Type B pancreatic cell (in vitro differentiated cells): ENCODE results near the gene CD151. TPM values are rescaled to one million over a fixed set of nuclear protein-coding genes. Genes with fewer than 3 reads are reported as not detected.

ENCODE experiments used
- DNase-seq: peaks from one replicate; pipeline ENCODE4 v3.0.0; 2021; ENCODE audit warnings: mixed read lengths; ENCODE audit not compliant: unreplicated experiment; ENCODE audit errors: extremely low spot score
- H3K27ac Mint-ChIP-seq: 2 replicates; pipeline ENCODE4 v1.8.0; 2021; ENCODE audit warnings: mild to moderate bottlenecking, mixed read lengths
- H3K27me3 Mint-ChIP-seq: 2 replicates; pipeline ENCODE4 v1.8.0; 2021; ENCODE audit warnings: mixed read lengths
- H3K36me3 Mint-ChIP-seq: 2 replicates; pipeline ENCODE4 v1.8.0; 2021; ENCODE audit warnings: mixed read lengths
- H3K4me1 Mint-ChIP-seq: one replicate; pipeline ENCODE4 v1.8.0; 2021; ENCODE audit warnings: mixed read lengths; ENCODE audit not compliant: unreplicated experiment
- H3K4me3 Mint-ChIP-seq: 2 replicates; pipeline ENCODE4 v1.8.0; 2021; ENCODE audit warnings: mild to moderate bottlenecking, mixed read lengths
- H3K9me3 Mint-ChIP-seq: 2 replicates; pipeline ENCODE4 v1.8.0; 2021; ENCODE audit warnings: mixed read lengths
- total RNA-seq: library from RNA; stranded (reverse); gene quantifications from 2 replicates; pipeline ENCODE4 v1.2.1, GENCODE V29; 2021; ENCODE audit warnings: low replicate concordance
- TF ChIP-seq, protein P1 (sequence below): fragments of 200-600 bp; sonication (generic); conservative IDR thresholded peaks from 2 replicates; pipeline ENCODE4 v1.5.0; 2021; ENCODE audit warnings: antibody characterized with exemption, mild to moderate bottlenecking

CD151 gene
- total RNA-seq, 1 donor from 2014 or later = 126 TPM

DNA sequence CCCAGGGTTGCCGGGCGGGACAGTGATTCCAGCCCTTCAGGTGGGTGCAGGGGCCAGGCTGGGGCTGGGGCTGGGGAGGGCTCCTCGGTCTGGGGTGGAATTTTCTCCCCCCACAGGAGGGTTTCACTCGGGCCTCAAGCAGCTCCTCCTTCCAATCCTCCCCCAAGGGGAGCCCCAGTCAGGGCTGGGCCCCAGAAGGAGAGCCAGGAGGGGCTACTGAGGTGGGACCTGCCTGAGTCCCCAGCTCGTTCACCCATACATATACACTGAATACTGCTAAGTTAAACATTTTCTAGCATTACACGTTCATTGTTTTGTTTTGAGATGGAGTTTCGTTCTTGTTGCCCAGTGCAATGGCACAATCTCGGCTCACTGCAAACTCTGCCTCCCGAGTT is 6.5 kb upstream of the CD151 start:
- peaks cover 34% of the 10 kb centered on the region for H3K27me3 Mint-ChIP-seq
- peak overlapping the region; percentile 79 for H3K27ac Mint-ChIP-seq
- TF ChIP-seq, protein P1, sequence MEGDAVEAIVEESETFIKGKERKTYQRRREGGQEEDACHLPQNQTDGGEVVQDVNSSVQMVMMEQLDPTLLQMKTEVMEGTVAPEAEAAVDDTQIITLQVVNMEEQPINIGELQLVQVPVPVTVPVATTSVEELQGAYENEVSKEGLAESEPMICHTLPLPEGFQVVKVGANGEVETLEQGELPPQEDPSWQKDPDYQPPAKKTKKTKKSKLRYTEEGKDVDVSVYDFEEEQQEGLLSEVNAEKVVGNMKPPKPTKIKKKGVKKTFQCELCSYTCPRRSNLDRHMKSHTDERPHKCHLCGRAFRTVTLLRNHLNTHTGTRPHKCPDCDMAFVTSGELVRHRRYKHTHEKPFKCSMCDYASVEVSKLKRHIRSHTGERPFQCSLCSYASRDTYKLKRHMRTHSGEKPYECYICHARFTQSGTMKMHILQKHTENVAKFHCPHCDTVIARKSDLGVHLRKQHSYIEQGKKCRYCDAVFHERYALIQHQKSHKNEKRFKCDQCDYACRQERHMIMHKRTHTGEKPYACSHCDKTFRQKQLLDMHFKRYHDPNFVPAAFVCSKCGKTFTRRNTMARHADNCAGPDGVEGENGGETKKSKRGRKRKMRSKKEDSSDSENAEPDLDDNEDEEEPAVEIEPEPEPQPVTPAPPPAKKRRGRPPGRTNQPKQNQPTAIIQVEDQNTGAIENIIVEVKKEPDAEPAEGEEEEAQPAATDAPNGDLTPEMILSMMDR = no peak
- no peaks in the 10 kb centered on the region for H3K36me3 Mint-ChIP-seq
- no peak for DNase-seq
- peaks cover 10% of the 10 kb centered on the region for H3K4me1 Mint-ChIP-seq
- peak overlapping the region; percentile 77 for H3K4me3 Mint-ChIP-seq
- H3K9me3 Mint-ChIP-seq = no peaks in the 10 kb centered on the region

DNA sequence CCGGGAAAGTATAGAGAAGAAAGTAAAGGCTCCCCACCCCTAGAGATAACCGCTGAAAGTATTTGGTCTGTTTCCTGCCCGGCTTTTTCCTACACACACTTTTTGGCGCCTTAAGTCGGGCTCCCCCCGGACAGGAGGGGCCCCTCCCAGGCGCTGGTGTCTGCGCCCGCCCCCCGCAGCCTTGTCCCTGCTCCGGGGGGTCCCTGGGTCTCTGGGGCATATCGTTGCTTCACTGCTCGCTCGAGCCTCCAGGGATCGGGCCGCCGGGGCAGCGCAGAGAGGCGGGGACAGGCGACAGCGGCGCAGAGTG is 6.0 kb upstream of the CD151 start:
- TF ChIP-seq, protein P1 = no peak
- Mint-ChIP-seq H3K36me3 (no peaks in the 10 kb centered on the region), H3K27ac (peak overlapping the region; percentile 79), H3K4me3 (peak overlapping the region; percentile 77), H3K9me3 (no peaks in the 10 kb centered on the region), H3K27me3 (peaks cover 40% of the 10 kb centered on the region), H3K4me1 (peaks cover 10% of the 10 kb centered on the region)
- DNase-seq = no peak

DNA sequence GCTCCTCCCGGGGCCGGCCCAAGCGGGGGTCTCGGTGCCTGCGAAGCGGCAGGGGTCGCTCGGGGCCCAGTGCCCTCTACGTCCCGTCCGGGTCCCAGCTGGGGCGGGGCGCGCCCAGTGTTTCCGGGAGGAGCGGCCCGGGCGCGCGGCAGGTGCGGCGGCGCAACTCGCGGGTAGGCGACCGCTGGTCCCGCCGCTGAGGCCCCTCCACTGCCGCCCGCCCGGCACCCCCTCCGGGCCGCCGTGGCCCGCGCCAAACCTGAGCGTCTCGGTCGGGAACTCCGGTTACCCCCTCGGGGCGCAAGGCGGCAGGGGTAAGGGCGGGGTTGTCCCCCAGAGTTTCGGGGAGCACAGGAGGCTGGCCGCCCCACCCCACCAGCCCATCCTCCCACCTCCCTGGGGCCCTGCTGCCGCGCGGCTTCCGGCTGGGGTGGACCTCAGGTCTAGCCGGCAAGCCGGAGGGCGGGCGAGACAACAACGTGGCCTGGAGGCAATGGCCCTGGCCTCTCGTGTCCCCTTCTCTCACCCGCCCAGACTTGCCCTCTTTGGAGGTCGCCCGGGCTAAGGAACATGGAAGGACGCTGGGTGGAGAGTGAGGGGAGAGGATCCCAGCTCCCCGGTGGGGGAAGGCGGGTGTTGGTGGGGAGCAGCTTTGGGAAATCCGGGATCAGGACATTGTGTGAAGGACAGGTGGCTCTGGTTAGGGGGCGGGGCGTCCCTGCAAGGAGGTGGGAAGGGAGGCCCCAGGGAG is 5.4 kb upstream of the CD151 start:
- Mint-ChIP-seq H3K4me1 (peaks cover 10% of the 10 kb centered on the region), H3K4me3 (peak overlapping the region; percentile 83), H3K9me3 (no peaks in the 10 kb centered on the region), H3K36me3 (no peaks in the 10 kb centered on the region), H3K27ac (peak overlapping the region; percentile 56), H3K27me3 (peaks cover 44% of the 10 kb centered on the region)
- TF ChIP-seq, protein P1 = no peak
- no peak for DNase-seq

DNA sequence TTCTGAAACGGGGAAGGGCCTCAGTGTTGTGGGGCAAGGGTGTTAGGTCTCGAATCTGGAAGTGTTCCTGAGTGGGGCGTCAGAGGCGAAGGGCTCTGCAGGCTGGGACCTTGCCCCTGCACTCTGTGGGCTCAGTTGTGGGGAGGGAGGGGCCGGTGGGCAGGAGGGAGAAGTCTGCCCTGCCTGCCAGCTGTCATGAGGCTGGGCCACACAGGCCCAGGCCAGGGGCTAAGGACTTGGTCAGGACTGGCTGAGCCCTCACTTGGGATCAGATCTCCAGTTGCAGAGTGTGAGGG is 4.9 kb upstream of the CD151 start, which contains the start of gene CRACR2B:
TSS of gene CRACR2B (plus strand) at position 23 of the 296 bp plus-strand sequence. CDS start 689 bp downstream, outside the sequence.
- Mint-ChIP-seq H3K9me3 (no peaks in the 10 kb centered on the region), H3K27me3 (peaks cover 45% of the 10 kb centered on the region), H3K4me3 (peak within 1 kb of the TSS; percentile 83), H3K36me3 (no peaks in the 10 kb centered on the region), H3K4me1 (peaks cover 10% of the 10 kb centered on the region), H3K27ac (peak within 1 kb of the TSS; percentile 56)
- DNase-seq = no peak
- TF ChIP-seq, protein P1 = no peak

DNA sequence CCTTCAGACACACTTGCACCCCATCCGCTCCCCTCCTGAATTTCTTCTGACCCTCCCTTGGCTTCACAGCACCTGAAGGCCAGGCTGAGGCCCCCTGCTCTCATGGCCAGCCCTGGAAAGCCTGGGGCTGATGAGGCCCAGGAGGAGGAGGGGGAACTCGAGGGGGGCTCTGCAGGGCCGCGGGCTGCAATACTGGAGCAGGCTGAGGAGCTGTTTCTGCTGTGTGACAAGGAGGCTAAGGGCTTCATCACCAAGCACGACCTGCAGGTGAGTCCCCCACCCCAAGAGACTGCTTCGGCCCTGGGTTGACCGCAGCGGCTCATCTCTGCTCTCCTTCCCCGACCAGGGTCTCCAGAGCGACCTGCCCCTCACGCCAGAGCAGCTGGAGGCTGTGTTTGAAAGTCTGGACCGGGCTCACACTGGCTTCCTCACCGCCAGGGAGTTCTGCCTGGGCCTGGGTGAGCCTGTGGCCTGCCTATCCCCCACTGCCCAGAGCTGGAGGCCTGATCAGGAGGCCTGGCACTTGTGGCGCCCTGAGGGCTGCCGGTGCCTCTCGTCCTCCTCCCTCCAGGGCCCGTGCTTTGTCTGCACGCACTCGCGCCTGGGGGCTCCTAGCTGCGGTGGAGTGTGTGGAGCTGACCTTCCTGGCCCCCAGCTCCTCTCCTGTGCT is 4.1 kb upstream of the CD151 start:
- TF ChIP-seq, protein P1 = no peak
- no peak for DNase-seq
- Mint-ChIP-seq H3K4me1 (peaks cover 10% of the 10 kb centered on the region), H3K27ac (peak overlapping the region; percentile 29), H3K9me3 (no peaks in the 10 kb centered on the region), H3K27me3 (peaks cover 45% of the 10 kb centered on the region), H3K4me3 (peak overlapping the region; percentile 83), H3K36me3 (no peaks in the 10 kb centered on the region)
